Lower leg skin (tissue), 3 donors: ENCODE results near the gene ALMS1.

Experiments
- POLR2A ChIP-seq, 2 donors: fragments of 450-650 bp; IDR thresholded peaks; one replicate each; pipeline ENCODE4 v1.6.1; 2016 to 2017; ENCODE audit warnings: antibody characterized with exemption in 2 of 2, mild to moderate bottlenecking in 1 of 2, moderate library complexity in 1 of 2
- TF ChIP-seq, protein P1 (sequence below), 3 donors: fragments of 450-650 bp; IDR thresholded peaks; one replicate each; pipeline ENCODE4 v1.5.1; 2016; ENCODE audit warnings: antibody characterized with exemption in 3 of 3, mild to moderate bottlenecking in 3 of 3, moderate library complexity in 2 of 3

DNA sequence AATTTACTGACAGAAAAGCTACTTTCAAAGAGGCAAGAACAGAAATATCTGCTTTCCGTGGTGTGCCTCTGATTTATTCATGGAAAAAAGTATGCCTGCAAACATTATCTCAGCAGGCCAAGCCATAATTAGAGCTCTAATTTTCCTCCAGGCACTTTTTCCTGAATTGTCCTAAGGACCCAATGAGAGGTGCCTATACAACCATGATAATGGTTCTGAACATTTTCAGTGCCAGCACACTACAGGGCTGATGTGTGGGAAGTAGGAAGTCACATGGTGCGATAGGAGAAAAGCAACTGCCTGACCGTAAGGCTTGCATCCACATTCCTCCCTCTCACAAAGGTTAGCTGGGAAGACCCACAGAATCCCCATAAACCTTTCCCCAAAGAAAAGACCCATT is 46.4 kb upstream of the ALMS1 start:
- no peak for TF ChIP-seq POLR2A (IDR thresholded peaks at IDR 0.05)
- TF ChIP-seq, protein P1, sequence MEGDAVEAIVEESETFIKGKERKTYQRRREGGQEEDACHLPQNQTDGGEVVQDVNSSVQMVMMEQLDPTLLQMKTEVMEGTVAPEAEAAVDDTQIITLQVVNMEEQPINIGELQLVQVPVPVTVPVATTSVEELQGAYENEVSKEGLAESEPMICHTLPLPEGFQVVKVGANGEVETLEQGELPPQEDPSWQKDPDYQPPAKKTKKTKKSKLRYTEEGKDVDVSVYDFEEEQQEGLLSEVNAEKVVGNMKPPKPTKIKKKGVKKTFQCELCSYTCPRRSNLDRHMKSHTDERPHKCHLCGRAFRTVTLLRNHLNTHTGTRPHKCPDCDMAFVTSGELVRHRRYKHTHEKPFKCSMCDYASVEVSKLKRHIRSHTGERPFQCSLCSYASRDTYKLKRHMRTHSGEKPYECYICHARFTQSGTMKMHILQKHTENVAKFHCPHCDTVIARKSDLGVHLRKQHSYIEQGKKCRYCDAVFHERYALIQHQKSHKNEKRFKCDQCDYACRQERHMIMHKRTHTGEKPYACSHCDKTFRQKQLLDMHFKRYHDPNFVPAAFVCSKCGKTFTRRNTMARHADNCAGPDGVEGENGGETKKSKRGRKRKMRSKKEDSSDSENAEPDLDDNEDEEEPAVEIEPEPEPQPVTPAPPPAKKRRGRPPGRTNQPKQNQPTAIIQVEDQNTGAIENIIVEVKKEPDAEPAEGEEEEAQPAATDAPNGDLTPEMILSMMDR (IDR thresholded peaks at IDR 0.05): no peak
